SKM-1 (cell line): ENCODE measurements around the gene ST6GALNAC3.

Experiments used
- DNase-seq: peaks from one replicate; lab custom pipeline; 2025; ENCODE audit not compliant: unreplicated experiment; lab: John Stamatoyannopoulos, UW

The ST6GALNAC3 gene

GRCh38 chr1:76140227-76140626 lies 65.7 kb downstream of the ST6GALNAC3 start:
- DNase-seq, result no peak

- no peak for DNase-seq
Measured at GRCh38 chr1:76141929-76142328, 67.4 kb downstream of the ST6GALNAC3 start.

GRCh38 chr1:76142771-76143540 lies 68.4 kb downstream of the ST6GALNAC3 start:
- no peak for DNase-seq

GRCh38 chr1:76144247-76144646 lies 69.7 kb downstream of the ST6GALNAC3 start:
- DNase-seq, result no peak

GRCh38 chr1:76145332-76145731 lies 70.8 kb downstream of the ST6GALNAC3 start:
- no peak for DNase-seq

- no peak for DNase-seq
Measured at GRCh38 chr1:76146184-76146583, 71.6 kb downstream of the ST6GALNAC3 start.

GRCh38 chr1:76147917-76148316 lies 73.4 kb downstream of the ST6GALNAC3 start:
- no peak for DNase-seq

GRCh38 chr1:76148460-76148859 lies 73.9 kb downstream of the ST6GALNAC3 start:
- DNase-seq, result no peak

GRCh38 chr1:76153841-76154205 lies 79.3 kb downstream of the ST6GALNAC3 start:
- no peak for DNase-seq

- DNase-seq, result peak; percentile 49
Measured at GRCh38 chr1:76154206-76154956, 79.8 kb downstream of the ST6GALNAC3 start.

GRCh38 chr1:76156987-76157386 lies 82.4 kb downstream of the ST6GALNAC3 start:
- DNase-seq, result no peak

GRCh38 chr1:76158126-76158525 lies 83.6 kb downstream of the ST6GALNAC3 start:
- no peak for DNase-seq

- DNase-seq, result no peak
Measured at GRCh38 chr1:76160225-76160624, 85.7 kb downstream of the ST6GALNAC3 start.

GRCh38 chr1:76161451-76161850 lies 86.9 kb downstream of the ST6GALNAC3 start:
- no peak for DNase-seq

GRCh38 chr1:76162254-76162653 lies 87.7 kb downstream of the ST6GALNAC3 start:
- DNase-seq, result no peak

GRCh38 chr1:76164165-76164564 lies 89.6 kb downstream of the ST6GALNAC3 start:
- DNase-seq, result no peak

GRCh38 chr1:76170084-76170483 lies 95.5 kb downstream of the ST6GALNAC3 start:
- no peak for DNase-seq

GRCh38 chr1:76170513-76170912 lies 96.0 kb downstream of the ST6GALNAC3 start:
- DNase-seq, result no peak

- DNase-seq, result no peak
Measured at GRCh38 chr1:76176000-76176399, 101.5 kb downstream of the ST6GALNAC3 start.

GRCh38 chr1:76177615-76178014 lies 103.1 kb downstream of the ST6GALNAC3 start:
- no peak for DNase-seq

- no peak for DNase-seq
Measured at GRCh38 chr1:76179219-76179698, 104.7 kb downstream of the ST6GALNAC3 start.

GRCh38 chr1:76185207-76185606 lies 110.7 kb downstream of the ST6GALNAC3 start:
- no peak for DNase-seq
